Left ventricle myocardium inferior (tissue), 1 donor: Measurements from ENCODE around the gene PRDM12. TPM values are rescaled to one million over a fixed set of nuclear protein-coding genes. Genes with fewer than 3 reads are reported as not detected.
A peak's percentile ranks its signal among the peaks of the same experiment; 100 is the strongest.

Experiments used
- DNase-seq: peaks from one replicate; pipeline ENCODE4 v3.0.0-alpha.2; 2020
- H3K27ac ChIP-seq: fragments of 200-600 bp; replicated peaks from 2 replicates; pipeline ENCODE4 v1.8.0; 2021
- H3K27me3 ChIP-seq: fragments of 200-600 bp; 2 replicates; pipeline ENCODE4 v1.8.0; 2021; ENCODE audit warnings: low read depth
- H3K36me3 ChIP-seq: fragments of 200-600 bp; 2 replicates; pipeline ENCODE4 v1.8.0; 2021
- H3K4me1 ChIP-seq: fragments of 200-600 bp; 2 replicates; pipeline ENCODE4 v1.8.0; 2021
- H3K4me3 ChIP-seq: fragments of 200-600 bp; 2 replicates; pipeline ENCODE4 v1.8.0; 2021; ENCODE audit warnings: mild to moderate bottlenecking, moderate library complexity
- H3K9me3 ChIP-seq: fragments of 200-600 bp; replicated peaks from 2 replicates; pipeline ENCODE4 v1.8.0; 2021
- intact Hi-C: fragments of 100-400 bp; cut with micrococcal nuclease; formaldehyde crosslinking; loops from one replicate; pipeline ENCODE4 v1.11.0; 2022
- total RNA-seq: library from RNA; stranded (reverse); fragmentation: NEBNext Ultra II Directional; extraction: Animal tissue kit (Norgen Biotek cat#: 25700); gene quantifications from one replicate; pipeline ENCODE4 v1.2.1, GENCODE V29; 2021
- TF ChIP-seq, protein P1 (sequence below): fragments of 200-600 bp; IDR thresholded peaks from 2 replicates; pipeline ENCODE4 v1.8.0; 2021; ENCODE audit warnings: antibody characterized with exemption, mild to moderate bottlenecking, borderline replicate concordance
- donor health status: DM: no; HTN: yes; CAD: no; lungs with severe emphysema.

The PRDM12 gene
- total RNA-seq, 1 donor from 2014 or later, result not detected

DNA sequence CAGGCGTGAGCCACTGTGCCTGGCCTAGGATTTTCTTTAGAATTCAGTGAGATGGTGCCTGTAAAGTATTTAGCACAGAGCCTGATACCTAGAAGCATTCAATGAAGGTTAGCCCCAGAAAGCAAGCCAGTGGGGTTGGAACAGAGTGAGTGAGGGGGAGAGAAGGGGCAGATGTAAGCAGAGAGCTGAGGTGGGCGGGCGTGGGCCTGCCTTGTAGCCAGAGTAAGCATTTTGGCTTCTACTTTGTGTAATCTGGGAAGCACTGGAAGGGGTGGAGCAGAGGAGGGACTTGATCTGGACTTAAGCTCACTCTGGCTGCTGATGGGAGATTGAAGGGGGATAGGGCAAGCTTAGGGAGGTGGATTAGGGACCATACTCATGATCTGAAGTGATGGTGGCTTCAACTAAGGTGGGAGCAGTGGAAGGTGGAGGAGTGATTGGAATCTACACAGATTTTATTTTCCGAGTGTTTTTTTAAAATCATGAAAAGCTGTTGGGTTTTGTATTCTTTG is 31.8 kb downstream of the PRDM12 start:
- no peak for DNase-seq
- Histone ChIP-seq H3K27ac (no peak overlapping the region), H3K4me1 (peaks cover 38% of the 10 kb centered on the region), H3K9me3 (no peaks in the 10 kb centered on the region), H3K27me3 (no peaks in the 10 kb centered on the region), H3K36me3 (peaks cover 55% of the 10 kb centered on the region), H3K4me3 (no peak overlapping the region)
- intact Hi-C loops, result no loop called here
- TF ChIP-seq, protein P1, sequence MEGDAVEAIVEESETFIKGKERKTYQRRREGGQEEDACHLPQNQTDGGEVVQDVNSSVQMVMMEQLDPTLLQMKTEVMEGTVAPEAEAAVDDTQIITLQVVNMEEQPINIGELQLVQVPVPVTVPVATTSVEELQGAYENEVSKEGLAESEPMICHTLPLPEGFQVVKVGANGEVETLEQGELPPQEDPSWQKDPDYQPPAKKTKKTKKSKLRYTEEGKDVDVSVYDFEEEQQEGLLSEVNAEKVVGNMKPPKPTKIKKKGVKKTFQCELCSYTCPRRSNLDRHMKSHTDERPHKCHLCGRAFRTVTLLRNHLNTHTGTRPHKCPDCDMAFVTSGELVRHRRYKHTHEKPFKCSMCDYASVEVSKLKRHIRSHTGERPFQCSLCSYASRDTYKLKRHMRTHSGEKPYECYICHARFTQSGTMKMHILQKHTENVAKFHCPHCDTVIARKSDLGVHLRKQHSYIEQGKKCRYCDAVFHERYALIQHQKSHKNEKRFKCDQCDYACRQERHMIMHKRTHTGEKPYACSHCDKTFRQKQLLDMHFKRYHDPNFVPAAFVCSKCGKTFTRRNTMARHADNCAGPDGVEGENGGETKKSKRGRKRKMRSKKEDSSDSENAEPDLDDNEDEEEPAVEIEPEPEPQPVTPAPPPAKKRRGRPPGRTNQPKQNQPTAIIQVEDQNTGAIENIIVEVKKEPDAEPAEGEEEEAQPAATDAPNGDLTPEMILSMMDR, result no peak

GRCh38 chr9:130696996-130697395 is 32.6 kb downstream of the PRDM12 start:
- Histone ChIP-seq H3K27me3 (no peaks in the 10 kb centered on the region), H3K9me3 (no peaks in the 10 kb centered on the region), H3K4me3 (no peak overlapping the region), H3K36me3 (peaks cover 57% of the 10 kb centered on the region), H3K27ac (no peak overlapping the region), H3K4me1 (peaks cover 45% of the 10 kb centered on the region)
- intact Hi-C loops, result no loop called here
- no peak for DNase-seq
- TF ChIP-seq, protein P1, result no peak

DNA sequence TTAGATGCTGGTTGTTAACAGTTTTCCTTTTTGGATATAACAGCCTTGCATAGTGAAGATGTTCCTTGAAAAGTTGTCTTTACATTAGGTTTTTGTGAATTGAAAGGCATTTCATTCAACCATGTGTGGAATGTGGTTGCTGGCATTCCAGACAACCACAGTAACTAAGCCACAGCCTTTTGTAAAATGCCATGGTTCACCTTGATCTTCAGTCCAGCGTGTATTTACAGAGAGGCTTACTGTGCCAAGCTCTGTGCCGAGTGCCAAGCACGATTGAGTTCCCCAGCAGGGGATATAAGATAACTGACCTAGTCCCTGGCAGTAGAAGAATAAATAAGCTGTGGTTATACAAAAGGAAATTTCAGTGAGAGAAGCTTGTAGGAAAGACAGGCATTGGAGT is 34.1 kb downstream of the PRDM12 start:
- Histone ChIP-seq H3K27me3 (no peaks in the 10 kb centered on the region), H3K4me3 (no peak overlapping the region), H3K27ac (no peak overlapping the region), H3K4me1 (peaks cover 35% of the 10 kb centered on the region), H3K36me3 (peaks cover 72% of the 10 kb centered on the region), H3K9me3 (no peaks in the 10 kb centered on the region)
- TF ChIP-seq, protein P1, result no peak
- no peak for DNase-seq
- intact Hi-C loops, result no loop called here

GRCh38 chr9:130699047-130699446 is 34.7 kb downstream of the PRDM12 start:
- H3K4me3 ChIP-seq, result no peak overlapping the region
- no peaks in the 10 kb centered on the region for H3K9me3 ChIP-seq
- DNase-seq, result no peak
- H3K27ac ChIP-seq, result no peak overlapping the region
- intact Hi-C loops, result no loop called here
- no peaks in the 10 kb centered on the region for H3K27me3 ChIP-seq
- TF ChIP-seq, protein P1, result no peak
- peaks cover 77% of the 10 kb centered on the region for H3K36me3 ChIP-seq
- H3K4me1 ChIP-seq, result peaks cover 31% of the 10 kb centered on the region

- intact Hi-C loops, result loop anchor here (10.0 kb wide), 2 partner anchors 243 to 343 kb away; no protein-coding TSS in a partner anchor
- peaks cover 74% of the 10 kb centered on the region for H3K36me3 ChIP-seq
Observed at GRCh38 chr9:130701059-130702022, 36.9 kb downstream of the PRDM12 start.

More at GRCh38 chr9:130701059-130702022, 36.9 kb downstream of the PRDM12 start:
- TF ChIP-seq, protein P1, result peak; percentile 97
- no peaks in the 10 kb centered on the region for H3K9me3 ChIP-seq
- H3K4me3 ChIP-seq, result no peak overlapping the region
- peak; percentile 76 for DNase-seq
- peaks cover 17% of the 10 kb centered on the region for H3K4me1 ChIP-seq
- H3K27me3 ChIP-seq, result no peaks in the 10 kb centered on the region
- peak overlapping the region; percentile 21 for H3K27ac ChIP-seq
